SHP77 (cell line): ENCODE data around the gene NEIL1.
"Not testable (repeated sequence)": the region's sequence is repeated elsewhere in the genome, so short reads cannot be mapped to it uniquely, and the experiment has no call there.

ENCODE experiments used
- DNase-seq, 2 experiments: peaks; one replicate each; lab custom pipeline; 2025; lab: John Stamatoyannopoulos, UW

NEIL1 gene

GRCh38 chr15:75333654-75334419 lies 13.0 kb upstream of the NEIL1 start:
- DNase-seq = not testable (repeated sequence)

GRCh38 chr15:75335313-75335704 lies 11.5 kb upstream of the NEIL1 start:
- no peak for DNase-seq

GRCh38 chr15:75335705-75336355 lies 11.0 kb upstream of the NEIL1 start, which contains the start of gene COMMD4:
COMMD4 (plus strand) TSS chr15:75336063; CDS start chr15:75336090, 27 bp downstream.
- peak; percentile 93 to 95 for DNase-seq

GRCh38 chr15:75338661-75339240 lies 8.1 kb upstream of the NEIL1 start:
- DNase-seq = no peak

GRCh38 chr15:75339531-75340240 lies 7.2 kb upstream of the NEIL1 start:
- no peak for DNase-seq

GRCh38 chr15:75342221-75342620 lies 4.6 kb upstream of the NEIL1 start:
- DNase-seq = no peak

- DNase-seq = not testable (repeated sequence)
Observed at GRCh38 chr15:75343953-75344352, 2.9 kb upstream of the NEIL1 start.

- DNase-seq = peak; percentile 35 to 58
Observed at GRCh38 chr15:75347222-75348033, 589 bp downstream of the NEIL1 start.

GRCh38 chr15:75348034-75348561 lies 1.3 kb downstream of the NEIL1 start:
- no peak for DNase-seq

GRCh38 chr15:75348562-75349350 lies 1.9 kb downstream of the NEIL1 start:
- DNase-seq = peak in 1 of 2 experiments; percentile 11

- DNase-seq = not testable (repeated sequence)
Observed at GRCh38 chr15:75349351-75349669, 2.5 kb downstream of the NEIL1 start.

GRCh38 chr15:75349851-75350588 lies 3.2 kb downstream of the NEIL1 start:
- no peak for DNase-seq

- no peak for DNase-seq
Observed at GRCh38 chr15:75350601-75351361, 3.9 kb downstream of the NEIL1 start.

- no peak for DNase-seq
Observed at GRCh38 chr15:75352186-75353080, 5.6 kb downstream of the NEIL1 start.

- no peak for DNase-seq
Observed at GRCh38 chr15:75353604-75354003, 6.8 kb downstream of the NEIL1 start.

- DNase-seq = no peak
Observed at GRCh38 chr15:75354454-75354853, 7.6 kb downstream of the NEIL1 start.

- DNase-seq = no peak
Observed at GRCh38 chr15:75355369-75355768, 8.5 kb downstream of the NEIL1 start.

- DNase-seq = no peak
Observed at GRCh38 chr15:75356006-75356405, 9.2 kb downstream of the NEIL1 start.
